Heart left ventricle (tissue), 13 donors: ENCODE results near the gene GPATCH2L.

ENCODE experiments used
- CTCF ChIP-seq, 12 donors: fragments of 200-600 bp; sonication (generic) in 4 of 12; IDR thresholded peaks; one replicate each; pipeline versions ENCODE4 v1.5.0 to v1.8.0; 2018 to 2022; ENCODE audit warnings: antibody characterized with exemption in 12 of 12, mild to moderate bottlenecking in 5 of 12
- POLR2A ChIP-seq, 2 donors: fragments of 450-650 bp; IDR thresholded peaks; one replicate each; pipeline ENCODE4 v1.6.1; 2017; ENCODE audit warnings: antibody characterized with exemption in 2 of 2, mild to moderate bottlenecking in 2 of 2, moderate library complexity in 2 of 2
- donor health status: ischemic (EF 13 %, LVEDD 7.1; RV severe dilation, severe dysfunction).
- donor health status: DM: no; HTN: yes; CAD: no.
- donor health status: DM: no; HTN: no; CAD: no.
- donor health status: ischemic (EF 25% LVEDD 6.9; RV normal size, moderate dysfunction).
- donor health status: ischemic (EF 25% LVEDD 5.7; RV mildly dilated, moderate dysfunction).
- donor health status: ischemic (EF 35%, LVEDD 5.7; RV mildly dilated, moderate dysfunction).
- donor health status: nonischemic (EF 11% LVEDD 7.7; RV severe dilation, severe dysfunction).
- donor health status: DM: yes; HTN: yes; CAD: no.
- donor health status: PGD.
- donor health status: ischemic (EF 29% LVEDD 5.4; RV normal size, mild dysfunction).
- donor health status: nonischemic (EF 23%, LVEDD 6.1; RV moderate dilation, normal function).

GRCh38 chr14:76257111-76257803, 105.5 kb downstream of the GPATCH2L start:
- TF ChIP-seq CTCF (IDR thresholded peaks at IDR 0.05) = no peak
- no peak for TF ChIP-seq POLR2A (IDR thresholded peaks at IDR 0.05)
